GM21515 (cell line): Measurements from ENCODE around the gene CMIP.
"Not testable (repeated sequence)": the region's sequence is repeated elsewhere in the genome, so short reads cannot be mapped to it uniquely, and the experiment has no call there.

Experiments
- ATAC-seq: cut with Tn5 transposase; IDR thresholded peaks from one replicate; pipeline ENCODE4 v1.9.1; 2021; ENCODE audit not compliant: unreplicated experiment

Gene CMIP

DNA sequence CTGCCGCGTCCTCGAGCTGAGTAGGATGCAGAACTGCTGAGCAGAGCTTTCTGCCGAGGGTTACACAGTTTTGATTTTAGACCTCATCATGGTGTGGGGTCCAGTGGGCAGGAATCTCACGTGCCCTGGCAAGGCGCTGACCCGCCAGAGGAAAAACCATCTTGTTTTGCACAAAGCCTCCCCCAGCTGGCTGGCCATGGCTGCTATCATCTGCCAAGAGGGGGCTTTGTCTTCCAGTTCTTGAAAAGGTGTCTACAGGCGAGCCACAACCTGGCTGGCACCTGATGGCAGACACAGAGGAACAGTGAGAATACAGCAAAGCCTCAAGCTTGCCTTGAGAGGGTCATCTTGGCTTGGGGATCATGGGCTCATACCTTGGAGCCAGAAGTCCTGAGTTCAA is 118.3 kb downstream of the CMIP start:
- no peak for ATAC-seq

- no peak for ATAC-seq
Measured at GRCh38 chr16:81564421-81564911, 119.9 kb downstream of the CMIP start.

- no peak for ATAC-seq
Measured at GRCh38 chr16:81565321-81566028, 120.9 kb downstream of the CMIP start.

DNA sequence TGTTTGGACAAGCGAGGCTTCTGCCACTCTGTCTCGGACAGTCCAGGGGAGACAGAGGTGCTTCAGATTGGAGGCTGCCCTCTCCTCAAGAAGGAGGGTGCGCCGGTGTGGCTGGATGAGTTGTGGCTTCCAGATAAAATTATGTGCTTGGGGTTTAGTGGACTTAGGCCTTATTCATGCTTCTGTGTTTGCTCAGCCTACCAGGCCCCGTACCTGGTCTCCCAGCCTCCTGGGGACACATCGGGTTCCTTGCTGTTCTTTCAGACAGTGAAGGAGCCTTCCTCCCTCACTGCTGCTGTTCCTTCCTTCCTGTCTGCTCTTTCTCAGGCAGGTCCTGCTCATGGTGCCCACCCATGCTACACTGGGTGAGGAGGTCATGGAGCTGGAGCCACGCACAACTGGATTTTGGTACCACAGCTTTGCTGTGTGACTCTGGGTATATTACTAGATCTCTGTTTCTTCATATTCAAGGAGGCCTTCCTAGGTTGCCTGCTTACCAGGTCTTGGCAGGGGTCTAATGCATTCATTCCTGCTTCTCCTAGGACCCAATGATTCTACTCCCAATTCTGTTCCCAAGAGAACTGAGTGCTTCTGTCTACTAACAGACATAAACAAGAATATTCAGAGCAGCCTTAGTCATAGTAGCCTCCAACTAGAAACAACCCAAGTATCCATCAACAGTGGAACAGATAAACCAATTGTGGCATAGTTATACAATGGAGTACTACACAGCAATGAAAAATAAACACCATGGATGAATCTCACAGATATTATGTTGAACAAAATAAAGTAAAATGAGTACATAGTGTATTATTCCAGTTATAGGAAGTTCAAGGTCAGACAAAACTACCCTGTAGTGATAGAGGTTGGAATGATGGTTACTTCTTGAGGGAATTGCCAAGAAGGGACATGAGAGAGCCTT is 121.7 kb downstream of the CMIP start:
- no peak for ATAC-seq

DNA sequence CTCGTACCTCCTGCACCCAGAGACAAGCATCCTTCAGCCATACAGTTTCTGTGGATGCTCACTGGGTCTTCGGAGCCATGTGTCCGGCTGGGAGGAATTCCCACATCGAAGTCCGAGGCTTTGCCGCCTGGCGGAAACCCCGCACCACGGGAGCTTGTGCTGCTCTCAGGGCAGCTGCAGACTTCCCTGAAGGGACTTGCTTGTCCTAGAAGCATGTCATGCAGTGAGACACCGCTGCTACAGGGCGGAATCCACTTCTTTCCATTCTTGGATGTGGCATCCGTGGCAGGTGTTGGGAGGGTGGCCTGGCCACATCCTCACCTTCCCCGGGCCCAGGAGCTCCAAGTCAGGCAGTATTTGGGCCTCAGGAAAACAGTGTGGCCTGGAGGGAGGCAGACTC is 122.5 kb downstream of the CMIP start:
- no peak for ATAC-seq

DNA sequence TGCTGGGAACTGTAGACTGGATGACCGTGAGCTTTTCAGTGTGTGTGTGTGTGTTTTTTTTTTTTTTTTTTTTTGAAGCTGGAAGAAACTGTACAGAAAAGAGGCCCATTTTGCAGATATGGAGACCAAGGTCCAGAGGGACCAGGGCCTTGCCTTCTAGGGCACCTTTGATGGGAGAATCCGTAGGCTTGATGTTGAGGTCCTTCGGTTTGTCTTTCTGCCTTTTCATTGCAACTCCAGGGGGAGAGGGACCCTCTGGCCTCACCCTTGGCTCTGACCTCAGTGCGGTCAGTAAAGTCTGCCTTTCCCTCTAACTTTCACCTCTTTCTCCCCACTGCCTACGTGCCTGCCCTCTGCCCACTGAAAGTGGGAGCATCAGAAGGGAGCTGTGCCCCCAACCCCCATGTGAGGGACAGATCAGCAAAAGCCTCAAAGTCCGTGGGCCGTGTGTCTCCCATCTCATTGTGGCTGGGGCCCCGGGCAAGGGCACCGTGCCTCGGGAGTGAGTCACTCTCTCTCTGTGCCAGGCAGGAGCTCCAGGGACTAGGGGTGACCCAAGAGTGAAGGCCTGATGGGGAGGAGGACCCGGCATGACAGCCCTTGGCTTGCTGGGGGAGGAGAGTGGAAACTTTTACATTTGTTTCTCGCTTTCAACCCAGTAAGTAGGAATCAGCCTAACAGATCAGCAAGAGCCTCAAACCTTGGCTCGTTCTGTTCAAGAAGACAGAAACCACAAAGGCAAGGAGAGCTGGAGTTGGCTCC is 123.6 kb downstream of the CMIP start:
- no peak for ATAC-seq

DNA sequence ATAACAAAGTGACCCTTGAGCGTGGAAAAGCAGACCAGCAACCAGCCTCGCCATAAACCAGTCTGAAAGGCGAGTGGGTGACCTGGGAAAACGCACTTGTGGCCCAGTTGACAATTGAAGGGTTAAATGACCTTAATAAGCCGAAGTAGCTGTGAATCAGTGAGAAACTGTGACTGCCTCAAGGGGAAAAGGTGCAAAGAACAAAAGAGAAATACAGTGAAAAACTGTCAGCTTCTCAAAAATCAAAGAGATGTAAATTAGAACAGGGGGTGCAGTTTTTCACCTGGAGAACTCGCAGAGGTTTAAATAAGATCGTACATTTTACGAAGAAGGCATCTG is 124.1 kb downstream of the CMIP start:
- no peak for ATAC-seq

DNA sequence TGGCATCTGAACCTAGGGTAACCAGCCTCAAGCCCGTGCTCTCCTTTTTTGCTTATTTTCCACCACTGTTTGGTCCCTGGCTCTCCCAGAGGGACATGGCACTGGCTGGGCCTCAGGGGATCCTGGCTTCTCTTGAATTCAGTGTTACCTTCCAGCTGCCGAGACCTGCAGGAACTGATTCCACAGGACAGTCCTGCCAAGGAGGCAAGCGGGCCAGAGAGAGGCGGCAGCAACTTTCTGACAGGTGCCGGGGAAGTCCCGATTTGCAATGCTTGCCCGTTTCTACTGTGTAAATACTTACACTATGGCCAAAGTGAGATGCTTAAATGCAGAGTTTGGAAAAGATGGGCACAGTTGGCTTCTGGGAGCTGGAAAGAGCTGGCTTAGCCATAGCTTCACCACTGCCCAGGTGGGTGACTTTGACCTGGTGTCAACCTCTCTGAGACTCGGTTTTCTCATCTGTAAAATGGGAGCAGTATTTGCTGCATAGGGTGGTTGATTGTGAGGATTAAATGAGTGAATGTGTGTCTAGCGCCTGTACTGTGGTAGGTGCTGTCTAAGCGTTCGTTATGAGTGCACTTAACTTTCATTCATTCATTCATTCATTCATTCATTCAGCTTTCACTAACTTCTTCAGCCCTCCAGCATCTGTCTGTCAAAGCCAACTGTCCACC is 124.9 kb downstream of the CMIP start:
- ATAC-seq, result no peak

DNA sequence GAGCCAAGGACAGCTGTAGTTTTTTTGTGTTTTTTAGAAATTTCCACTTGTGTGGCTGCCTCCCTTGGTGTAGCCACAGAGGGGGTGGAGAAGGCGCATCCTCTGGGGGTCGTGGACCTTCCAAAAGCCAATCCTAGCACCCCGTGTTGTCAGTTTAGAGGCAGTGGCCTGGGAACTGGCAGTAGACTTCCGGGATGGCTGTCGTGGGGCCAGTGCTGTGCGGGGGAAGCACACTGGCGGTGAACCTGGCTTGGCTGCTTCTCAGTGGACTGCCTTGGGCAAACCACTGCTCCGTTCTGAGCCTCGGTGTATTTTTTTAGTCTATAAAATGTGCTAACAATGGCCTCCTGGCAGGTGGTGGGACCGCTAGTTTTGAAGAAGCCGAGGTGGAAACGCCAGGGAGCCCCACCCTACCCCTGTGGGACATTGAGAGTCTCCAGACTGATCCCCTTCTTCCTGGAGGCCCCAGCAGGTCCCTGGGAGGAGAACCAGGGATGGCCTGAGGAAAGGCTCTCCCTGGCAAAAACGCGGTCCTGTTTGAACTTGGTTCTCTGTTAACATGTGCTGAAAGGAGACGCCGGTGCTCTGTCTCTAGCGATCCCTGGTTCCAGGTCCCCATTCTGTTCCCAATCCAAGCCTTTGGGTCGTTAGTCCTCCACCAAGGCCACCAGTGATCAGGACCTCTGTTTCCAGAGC is 125.7 kb downstream of the CMIP start:
- no peak for ATAC-seq

DNA sequence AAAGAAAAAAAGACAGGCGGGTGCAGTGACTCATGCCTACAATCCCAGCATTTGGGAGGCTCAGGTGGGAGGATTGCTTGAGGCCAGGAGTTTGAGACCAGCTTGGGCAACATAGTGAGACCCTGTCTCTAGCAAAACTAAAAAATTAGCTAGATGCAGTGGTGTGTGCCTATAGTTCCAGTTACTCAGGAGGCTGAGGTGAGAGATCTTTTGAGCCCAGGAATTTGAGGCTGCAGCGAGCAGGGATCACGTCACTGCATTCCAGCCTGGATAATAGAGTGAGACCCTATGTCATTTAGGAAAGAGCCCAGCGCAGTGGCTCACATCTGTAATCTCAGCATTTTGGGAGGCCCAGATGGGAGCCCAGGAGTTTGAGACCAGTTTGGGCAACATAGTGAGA is 126.6 kb downstream of the CMIP start:
- ATAC-seq, result no peak

- ATAC-seq, result no peak
Measured at GRCh38 chr16:81571592-81572385, 127.2 kb downstream of the CMIP start.

GRCh38 chr16:81572386-81573144 is 128.0 kb downstream of the CMIP start:
- ATAC-seq, result no peak

DNA sequence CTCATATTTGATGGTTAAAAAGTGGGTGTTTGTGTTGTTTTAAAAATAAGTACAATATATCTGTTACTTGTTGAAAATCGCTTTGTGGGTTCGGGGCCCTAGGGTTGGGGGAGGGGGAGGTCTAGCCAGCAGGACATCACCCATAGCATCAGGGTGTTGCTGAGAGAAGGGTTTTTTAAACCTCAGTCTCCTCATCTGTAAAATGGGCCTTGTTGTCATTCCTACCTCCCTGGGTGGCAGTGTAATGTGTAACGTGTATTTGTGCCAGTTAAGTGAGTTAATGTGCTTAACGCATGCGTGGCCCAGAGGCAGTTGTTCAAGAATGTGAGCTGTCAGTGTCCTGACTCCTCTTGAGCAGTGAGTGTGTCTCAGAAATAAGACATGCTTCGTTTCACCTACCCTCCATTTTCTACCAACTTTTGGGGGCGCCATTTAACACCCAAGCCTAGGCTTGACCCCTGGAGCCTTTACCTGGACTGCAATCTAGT is 129.0 kb downstream of the CMIP start:
- no peak for ATAC-seq

DNA sequence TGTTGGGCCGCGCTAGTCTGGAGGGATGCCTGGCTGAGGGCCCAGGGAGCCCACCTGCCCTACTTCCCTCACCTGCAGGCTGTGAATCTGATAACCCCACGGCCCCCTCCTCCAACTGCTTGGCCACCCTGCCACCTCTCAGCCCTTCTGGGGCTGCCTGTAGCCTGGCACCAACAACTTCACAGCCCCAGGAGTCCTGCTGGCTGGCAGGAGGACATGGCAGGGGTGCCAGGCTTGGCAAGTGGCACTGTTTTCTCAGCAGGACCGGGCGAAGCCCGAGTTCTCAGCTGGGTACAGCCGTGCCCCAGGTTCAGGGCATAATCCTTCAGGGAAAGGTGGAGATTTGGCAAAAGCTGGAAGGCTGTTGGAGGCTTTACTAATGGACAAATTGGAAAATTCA is 129.6 kb downstream of the CMIP start:
- no peak for ATAC-seq

GRCh38 chr16:81575307-81575706 is 130.7 kb downstream of the CMIP start:
- no peak for ATAC-seq

- ATAC-seq, result no peak
Measured at GRCh38 chr16:81575834-81576233, 131.2 kb downstream of the CMIP start.

- no peak for ATAC-seq
Measured at GRCh38 chr16:81576696-81577095, 132.1 kb downstream of the CMIP start.

DNA sequence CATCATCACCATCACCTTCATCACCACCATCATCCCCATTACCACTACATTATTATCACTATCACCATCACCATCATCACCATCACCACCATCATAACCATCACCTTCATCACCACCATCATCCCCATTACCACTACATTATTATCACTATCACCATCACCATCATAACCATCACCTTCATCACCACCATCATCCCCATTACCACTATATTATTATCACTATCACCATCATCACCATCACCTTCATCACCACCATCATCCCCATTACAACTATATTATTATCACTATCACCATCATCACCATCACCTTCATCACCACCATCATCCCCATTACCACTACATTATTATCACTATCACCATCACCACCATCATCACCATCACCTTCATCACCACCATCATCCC is 132.7 kb downstream of the CMIP start:
- ATAC-seq, result not testable (repeated sequence)

- ATAC-seq, result no peak
Measured at GRCh38 chr16:81578076-81578475, 133.5 kb downstream of the CMIP start.
